GM12878 (cell line): ENCODE data around the gene SEC61A1.

Experiments
- BHLHE40 ChIP-seq, 2 experiments: fragments of 450-650 bp in 1 of 2; IDR thresholded peaks; 2 replicates each; pipeline ENCODE4 v1.6.1; 2011 to 2017; ENCODE audit warnings: low read depth in 2 of 2, borderline replicate concordance in 1 of 2, improper control_type of control experiment in 1 of 2, low read length in 1 of 2, mild to moderate bottlenecking in 1 of 2
- EGR1 ChIP-seq, 2 experiments: IDR thresholded peaks; 1 replicate in 1 of 2; 2 replicates in 1 of 2; pipeline ENCODE4 v1.6.1; 2011 to 2012; ENCODE audit warnings: low read depth in 2 of 2, low read length in 2 of 2, borderline replicate concordance in 1 of 2, mild to moderate bottlenecking in 1 of 2, moderate library complexity in 1 of 2
- GABPA ChIP-seq: IDR thresholded peaks from 2 replicates; pipeline ENCODE4 v1.6.1; 2014; ENCODE audit warnings: antibody characterized with exemption, low read depth, mild to moderate bottlenecking, inconsistent platforms
- IKZF2 ChIP-seq, 2 experiments: fragments of 450-650 bp; IDR thresholded peaks; 2 replicates each; pipeline ENCODE4 v1.6.1; 2017; ENCODE audit warnings: mild to moderate bottlenecking in 2 of 2, moderate library complexity in 2 of 2
- POLR2A ChIP-seq: IDR thresholded peaks from 2 replicates; pipeline ENCODE4 v1.6.1; 2011; ENCODE audit warnings: low read depth, mild to moderate bottlenecking, low read length
- SMC3 ChIP-seq: IDR thresholded peaks from 2 replicates; pipeline ENCODE4 v1.6.1; 2011; ENCODE audit warnings: low read length, improper control_type of control experiment, borderline replicate concordance
- SP1 ChIP-seq: IDR thresholded peaks from one replicate; pipeline ENCODE4 v1.6.1; 2011; ENCODE audit warnings: low read depth, low read length
- SREBF2 ChIP-seq: IDR thresholded peaks from 2 replicates; pipeline ENCODE4 v1.6.1; 2012; ENCODE audit warnings: mild to moderate bottlenecking, low read length
- TF ChIP-seq, protein P1 (sequence below), 3 experiments: IDR thresholded peaks in 2 of 3; conservative IDR thresholded peaks in 1 of 3; 2 replicates each; pipeline ENCODE4 v1.5.1; 2011; ENCODE audit warnings: low read depth in 3 of 3, low read length in 3 of 3, mild to moderate bottlenecking in 3 of 3, control low read depth in 2 of 3, moderate library complexity in 2 of 3, inconsistent platforms in 1 of 3, mixed read lengths in 1 of 3; ENCODE audit not compliant: control insufficient read depth in 2 of 3, insufficient read depth in 1 of 3; ENCODE audit errors: extremely low read depth in 1 of 3
- TF ChIP-seq, protein P2 (sequence below): fragments of 450-650 bp; IDR thresholded peaks from 2 replicates; pipeline ENCODE4 v1.6.1; 2017; ENCODE audit warnings: low read depth, mild to moderate bottlenecking, moderate library complexity

DNA sequence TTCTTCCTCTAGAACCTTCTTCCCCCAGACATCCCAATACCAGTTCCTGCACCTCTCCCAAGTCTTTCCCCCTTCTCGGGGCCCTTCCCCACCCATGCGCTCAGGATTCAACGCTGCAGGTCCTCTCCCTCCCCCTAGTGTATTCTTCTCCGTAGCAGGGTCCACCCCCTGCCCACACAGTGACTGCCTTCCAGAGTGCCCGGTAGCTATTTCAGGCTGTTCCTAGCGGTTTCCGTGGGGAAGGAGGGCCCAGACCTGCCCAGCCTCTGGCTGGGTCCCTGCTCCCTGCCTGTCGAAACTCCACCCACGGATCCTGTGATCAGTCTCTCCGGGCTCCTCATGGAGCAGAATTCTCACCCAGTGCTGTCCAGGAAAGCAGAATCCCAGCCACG, 45.2 kb upstream of the SEC61A1 start:
- TF ChIP-seq GABPA (no peak), EGR1 (IDR thresholded peaks at IDR 0.05; ENCODE audit: borderline replicate concordance in 1 of 2, low read depth in 2 of 2, low read length in 2 of 2) (no peak), IKZF2 (IDR thresholded peaks at IDR 0.05) (no peak), BHLHE40 (IDR thresholded peaks at IDR 0.05; ENCODE audit: borderline replicate concordance in 1 of 2, low read depth in 2 of 2, low read length in 1 of 2) (no peak), SMC3 (no peak), POLR2A (no peak), SP1 (no peak), SREBF2 (no peak)
- TF ChIP-seq, protein P1, sequence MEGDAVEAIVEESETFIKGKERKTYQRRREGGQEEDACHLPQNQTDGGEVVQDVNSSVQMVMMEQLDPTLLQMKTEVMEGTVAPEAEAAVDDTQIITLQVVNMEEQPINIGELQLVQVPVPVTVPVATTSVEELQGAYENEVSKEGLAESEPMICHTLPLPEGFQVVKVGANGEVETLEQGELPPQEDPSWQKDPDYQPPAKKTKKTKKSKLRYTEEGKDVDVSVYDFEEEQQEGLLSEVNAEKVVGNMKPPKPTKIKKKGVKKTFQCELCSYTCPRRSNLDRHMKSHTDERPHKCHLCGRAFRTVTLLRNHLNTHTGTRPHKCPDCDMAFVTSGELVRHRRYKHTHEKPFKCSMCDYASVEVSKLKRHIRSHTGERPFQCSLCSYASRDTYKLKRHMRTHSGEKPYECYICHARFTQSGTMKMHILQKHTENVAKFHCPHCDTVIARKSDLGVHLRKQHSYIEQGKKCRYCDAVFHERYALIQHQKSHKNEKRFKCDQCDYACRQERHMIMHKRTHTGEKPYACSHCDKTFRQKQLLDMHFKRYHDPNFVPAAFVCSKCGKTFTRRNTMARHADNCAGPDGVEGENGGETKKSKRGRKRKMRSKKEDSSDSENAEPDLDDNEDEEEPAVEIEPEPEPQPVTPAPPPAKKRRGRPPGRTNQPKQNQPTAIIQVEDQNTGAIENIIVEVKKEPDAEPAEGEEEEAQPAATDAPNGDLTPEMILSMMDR (IDR thresholded peaks at IDR 0.05 in 2 of 3, conservative IDR thresholded peaks at IDR 0.05 in 1 of 3; ENCODE audit: control insufficient read depth in 2 of 3, extremely low read depth in 1 of 3, insufficient read depth in 1 of 3, low read depth in 3 of 3, low read length in 3 of 3), result no peak
- TF ChIP-seq, protein P2, sequence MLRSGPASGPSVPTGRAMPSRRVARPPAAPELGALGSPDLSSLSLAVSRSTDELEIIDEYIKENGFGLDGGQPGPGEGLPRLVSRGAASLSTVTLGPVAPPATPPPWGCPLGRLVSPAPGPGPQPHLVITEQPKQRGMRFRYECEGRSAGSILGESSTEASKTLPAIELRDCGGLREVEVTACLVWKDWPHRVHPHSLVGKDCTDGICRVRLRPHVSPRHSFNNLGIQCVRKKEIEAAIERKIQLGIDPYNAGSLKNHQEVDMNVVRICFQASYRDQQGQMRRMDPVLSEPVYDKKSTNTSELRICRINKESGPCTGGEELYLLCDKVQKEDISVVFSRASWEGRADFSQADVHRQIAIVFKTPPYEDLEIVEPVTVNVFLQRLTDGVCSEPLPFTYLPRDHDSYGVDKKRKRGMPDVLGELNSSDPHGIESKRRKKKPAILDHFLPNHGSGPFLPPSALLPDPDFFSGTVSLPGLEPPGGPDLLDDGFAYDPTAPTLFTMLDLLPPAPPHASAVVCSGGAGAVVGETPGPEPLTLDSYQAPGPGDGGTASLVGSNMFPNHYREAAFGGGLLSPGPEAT, result no peak
